A549 (cell line): ENCODE results near the gene GALNT18.

Experiments
- CBX8 ChIP-seq: fragments of 200-600 bp; sonication (generic); IDR thresholded peaks from 2 replicates; pipeline ENCODE4 v1.6.1; 2016
- CHD2 ChIP-seq: fragments of 150-350 bp; IDR thresholded peaks from 2 replicates; pipeline ENCODE4 v1.6.1; 2014; ENCODE audit warnings: low read length; ENCODE audit not compliant: partially characterized antibody
- CTCF ChIP-seq: fragments of >200 bp; sonication (Bioruptor Twin); formaldehyde crosslinking; IDR thresholded peaks from 3 replicates; pipeline ENCODE4 v1.5.1; 2016
- FOSL2 ChIP-seq, 2 experiments: fragments of 450-650 bp in 1 of 2; fragments of >200 bp in 1 of 2; sonication (Bioruptor Twin) in 1 of 2; formaldehyde crosslinking; IDR thresholded peaks; 2 replicates each; pipeline versions ENCODE4 v1.5.0 to v1.6.1; 2016 to 2020; ENCODE audit warnings: mild to moderate bottlenecking in 1 of 2, moderate library complexity in 1 of 2
- HDAC2 ChIP-seq: fragments of 200-600 bp; sonication (generic); IDR thresholded peaks from 2 replicates; pipeline ENCODE4 v1.6.1; 2016
- JUN ChIP-seq, 2 experiments: fragments of >200 bp; sonication (Bioruptor Twin); formaldehyde crosslinking; IDR thresholded peaks; 2 replicates in 1 of 2; 3 replicates in 1 of 2; pipeline ENCODE4 v1.6.1; 2016 to 2017
- MAZ ChIP-seq: fragments of 150-350 bp; IDR thresholded peaks from 2 replicates; pipeline ENCODE4 v1.6.1; 2014; ENCODE audit warnings: antibody characterized with exemption, low read depth, low read length, borderline replicate concordance
- POLR2A ChIP-seq: IDR thresholded peaks from 2 replicates; pipeline ENCODE4 v1.6.1; 2012; ENCODE audit warnings: mild to moderate bottlenecking, low read length
- SMC3 ChIP-seq: fragments of >200 bp; sonication (Bioruptor Twin); formaldehyde crosslinking; IDR thresholded peaks from 3 replicates; pipeline ENCODE4 v1.6.1; 2018; ENCODE audit warnings: inconsistent platforms
- SREBF2 ChIP-seq: fragments of 450-650 bp; IDR thresholded peaks from 2 replicates; pipeline ENCODE4 v1.6.1; 2014; ENCODE audit warnings: mild to moderate bottlenecking, moderate library complexity

- TF ChIP-seq POLR2A (no peak), SMC3 (no peak), CHD2 (no peak), SREBF2 (no peak), CTCF (no peak), MAZ (no peak), CBX8 (no peak), HDAC2 (no peak), FOSL2 (IDR thresholded peaks at IDR 0.05) (no peak), FOSL2 (CRISPR knock-in tag; IDR thresholded peaks at IDR 0.05) (no peak), JUN (IDR thresholded peaks at IDR 0.05) (no peak)
These were observed 234.6 kb downstream of the GALNT18 start for GRCh38 chr11:11387207-11387606.
